Naive thymus-derived CD4-positive, alpha-beta T cell (primary cell): ENCODE results near the gene CBR1. TPM values are rescaled to one million over a fixed set of nuclear protein-coding genes. Genes with fewer than 3 reads are reported as not detected.
A peak's percentile ranks its signal among the peaks of the same experiment; 100 is the strongest.

ENCODE experiments used
- ATAC-seq: fragments of 150-1000 bp; cut with Tn5 transposase; 2 replicates; pipeline ENCODE4 v1.10.0; 2021; ENCODE audit warnings: mild to moderate bottlenecking, moderate library complexity
- CTCF ChIA-PET: fragments of 350-600 bp; sonication (Branson Sonifier 250); formaldehyde crosslinking; loops from one replicate; lab custom pipeline; 2021; ENCODE audit warnings: antibody characterized with exemption; lab: Charles Lee
- POLR2A ChIA-PET: fragments of 350-600 bp; sonication (Branson Sonifier 250); formaldehyde crosslinking; loops from one replicate; lab custom pipeline; 2021; ENCODE audit warnings: antibody characterized with exemption, inconsistent platforms; lab: Charles Lee
- DNase-seq, 9 donors: peaks; one replicate each; pipeline versions ENCODE4 v3.0.0 to v3.0.0-alpha.2; 2020 to 2022; ENCODE audit warnings: mixed read lengths in 1 of 9
- H3K27ac ChIP-seq: one replicate; pipeline ENCODE4 v1.7.0; 2013; ENCODE audit warnings: mild to moderate bottlenecking, low read depth, low read length, moderate library complexity
- H3K27me3 ChIP-seq, 2 donors: one replicate each; pipeline ENCODE4 v1.7.0; 2013; ENCODE audit warnings: low read length in 2 of 2, mild to moderate bottlenecking in 2 of 2, moderate library complexity in 2 of 2; ENCODE audit not compliant: control insufficient read depth in 2 of 2, insufficient read depth in 2 of 2
- H3K36me3 ChIP-seq, 3 experiments: 1 replicate in 2 of 3; 2 replicates in 1 of 3; pipeline ENCODE4 v1.7.0; 2013; ENCODE audit warnings: low read length in 3 of 3, mild to moderate bottlenecking in 3 of 3, moderate library complexity in 1 of 3; ENCODE audit not compliant: insufficient read depth in 3 of 3, control insufficient read depth in 2 of 3
- H3K4me1 ChIP-seq, 2 donors: one replicate each; pipeline ENCODE4 v1.7.0; 2013; ENCODE audit warnings: low read length in 2 of 2, mild to moderate bottlenecking in 2 of 2, moderate library complexity in 1 of 2; ENCODE audit not compliant: control insufficient read depth in 2 of 2, insufficient read depth in 2 of 2
- H3K4me3 ChIP-seq: 2 replicates; pipeline ENCODE4 v1.7.0; 2013; ENCODE audit warnings: mild to moderate bottlenecking, low read length
- H3K9me3 ChIP-seq, 3 experiments: 1 replicate in 2 of 3; 2 replicates in 1 of 3; pipeline ENCODE4 v1.7.0; 2013; ENCODE audit warnings: low read length in 3 of 3; ENCODE audit not compliant: control insufficient read depth in 2 of 3
- H3K27ac Mint-ChIP-seq, 9 donors: one replicate each; pipeline ENCODE4 v1.8.0; 2020 to 2022; ENCODE audit warnings: mixed read lengths in 9 of 9, mild to moderate bottlenecking in 8 of 9, moderate library complexity in 5 of 9, inconsistent platforms in 2 of 9
- H3K27me3 Mint-ChIP-seq, 5 donors: one replicate each; pipeline ENCODE4 v1.8.0; 2021 to 2022; ENCODE audit warnings: mixed read lengths in 5 of 5, mild to moderate bottlenecking in 1 of 5
- H3K36me3 Mint-ChIP-seq, 5 donors: one replicate each; pipeline ENCODE4 v1.8.0; 2020 to 2022; ENCODE audit warnings: mixed read lengths in 5 of 5, mild to moderate bottlenecking in 3 of 5, inconsistent platforms in 1 of 5
- H3K4me1 Mint-ChIP-seq, 7 donors: one replicate each; pipeline ENCODE4 v1.8.0; 2020 to 2022; ENCODE audit warnings: mixed read lengths in 7 of 7, mild to moderate bottlenecking in 3 of 7, inconsistent platforms in 1 of 7
- H3K4me3 Mint-ChIP-seq, 10 donors: one replicate each; pipeline ENCODE4 v1.8.0; 2020 to 2022; ENCODE audit warnings: mild to moderate bottlenecking in 10 of 10, mixed read lengths in 10 of 10, moderate library complexity in 6 of 10, inconsistent platforms in 2 of 10
- H3K9me3 Mint-ChIP-seq, 11 donors: one replicate each; pipeline ENCODE4 v1.8.0; 2020 to 2022; ENCODE audit warnings: mixed read lengths in 11 of 11, mild to moderate bottlenecking in 4 of 11, inconsistent platforms in 1 of 11, moderate library complexity in 1 of 11
- intact Hi-C, 2 donors: fragments of 100-400 bp; cut with micrococcal nuclease; formaldehyde crosslinking; loops; one replicate each; pipeline ENCODE4 v1.15.1; 2023
- polyA plus RNA-seq, 2 donors: library from polyadenylated mRNA; unstranded; fragments of 300-500 nt; fragmentation: Illumina TruSeq; gene quantifications; one replicate each; pipeline ENCODE4 v1.2.3, GENCODE V29; 2021
- total RNA-seq, 6 experiments: library from RNA in 5 of 6; stranded (reverse) in 5 of 6; gene quantifications; 1 replicate in 5 of 6; 2 replicates in 1 of 6; pipeline ENCODE4 v1.2.3 and lab custom pipeline; 2021 to 2026

The CBR1 gene
- total and polyA plus RNA-seq, 7 experiments from 2014 or later: 6.0 to 59.7 (median 24.1) TPM

DNA sequence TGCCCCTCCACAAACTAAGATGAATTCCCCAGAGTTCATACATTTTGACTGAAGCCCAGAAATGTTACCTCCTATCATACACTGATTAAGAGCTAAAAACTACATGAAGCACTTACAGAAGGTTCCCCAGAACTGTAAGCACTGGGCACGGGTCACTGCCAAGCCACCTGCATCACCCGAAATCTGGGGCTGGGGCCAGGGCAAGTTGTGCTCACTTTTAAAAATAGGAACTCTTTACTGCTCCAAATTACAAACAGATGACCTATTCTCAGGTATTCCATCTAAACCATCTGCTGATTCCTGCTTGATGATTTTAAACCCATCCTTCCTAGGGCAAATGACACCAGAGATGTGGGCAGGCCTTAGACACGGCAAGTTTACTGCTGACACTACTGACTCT is 14.3 kb upstream of the CBR1 start:
- no peak for ATAC-seq
- peaks cover 19 to 72% (median 23%) of the 10 kb centered on the region in 3 experiments for H3K36me3 ChIP-seq
- ChIA-PET CTCF (no interaction called here), POLR2A (no interaction called here)
- H3K27ac Mint-ChIP-seq: peak overlapping the region in 1 of 9 donors; percentile 46
- no peaks in the 10 kb centered on the region for H3K9me3 ChIP-seq
- intact Hi-C loops: no loop called here
- H3K27me3 Mint-ChIP-seq: peaks cover 0 to 4% (median 0%) of the 10 kb centered on the region in 5 donors
- H3K9me3 Mint-ChIP-seq: peaks cover 0 to 5% (median 0%) of the 10 kb centered on the region in 11 donors
- H3K4me1 ChIP-seq: no peaks in the 10 kb centered on the region
- no peaks in the 10 kb centered on the region for H3K27me3 ChIP-seq
- H3K27ac ChIP-seq: no peak overlapping the region
- DNase-seq: no peak
- no peak overlapping the region for H3K4me3 Mint-ChIP-seq
- peaks cover 2 to 52% (median 28%) of the 10 kb centered on the region in 5 donors for H3K36me3 Mint-ChIP-seq
- peaks cover 15 to 50% (median 37%) of the 10 kb centered on the region in 7 donors for H3K4me1 Mint-ChIP-seq
- H3K4me3 ChIP-seq: no peak overlapping the region

DNA sequence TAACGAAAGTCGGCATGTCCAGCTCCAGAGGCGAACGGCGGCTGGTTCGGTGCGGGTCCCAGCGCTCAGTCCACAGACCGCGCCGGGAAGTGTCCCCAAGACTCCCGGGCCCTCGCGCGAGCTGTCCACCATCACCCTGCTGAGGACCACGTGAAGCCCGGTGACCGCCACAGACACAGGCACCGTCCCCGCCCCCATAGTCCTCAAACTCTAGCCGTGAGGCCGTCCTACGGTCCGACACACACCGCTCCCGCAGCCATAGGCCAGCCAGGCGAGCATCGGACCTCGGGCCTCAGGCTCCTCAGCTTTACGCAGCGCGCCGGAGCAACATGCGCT is 10.0 kb upstream of the CBR1 start:
- peak overlapping the region; percentile 96 to 98 (median 97) for H3K27ac Mint-ChIP-seq
- H3K4me1 ChIP-seq: no peaks in the 10 kb centered on the region
- H3K9me3 ChIP-seq: no peaks in the 10 kb centered on the region
- H3K27me3 Mint-ChIP-seq: peaks cover 0 to 4% (median 0%) of the 10 kb centered on the region in 5 donors
- CTCF ChIA-PET: interaction anchor here (1.0 to 2.4 kb wide), 3 partner anchors 45 to 82 kb away, joined by 3 to 5 read pairs (median 5); no protein-coding TSS in a partner anchor
- H3K4me1 Mint-ChIP-seq: peaks cover 7 to 43% (median 25%) of the 10 kb centered on the region in 7 donors
- ATAC-seq (no peak), DNase-seq (no peak)
- no peaks in the 10 kb centered on the region for H3K27me3 ChIP-seq
- peak overlapping the region; percentile 88 to 98 (median 96) for H3K4me3 Mint-ChIP-seq
- POLR2A ChIA-PET: interaction anchor here (0.6 to 2.9 kb wide), 11 partner anchors 11 to 1172 kb away, joined by 3 to 43 read pairs (median 3); partner anchors contain the start of gene CBR1
- peaks cover 0 to 6% (median 0%) of the 10 kb centered on the region in 11 donors for H3K9me3 Mint-ChIP-seq
- H3K4me3 ChIP-seq: peak overlapping the region; percentile 80
- peaks cover 13 to 41% (median 14%) of the 10 kb centered on the region in 3 experiments for H3K36me3 ChIP-seq
- intact Hi-C loops: loop anchor here (1.0 to 10.0 kb wide), 12 partner anchors 10 to 1444 kb away; partner anchors contain the start of genes CHAF1B (in 2 of the 2), MORC3 (in 2 of the 2), VPS26C (in 2 of the 2) and CBR3 (in 1 of the 2)
- peak overlapping the region; percentile 89 for H3K27ac ChIP-seq
- peaks cover 0 to 33% (median 19%) of the 10 kb centered on the region in 5 donors for H3K36me3 Mint-ChIP-seq

DNA sequence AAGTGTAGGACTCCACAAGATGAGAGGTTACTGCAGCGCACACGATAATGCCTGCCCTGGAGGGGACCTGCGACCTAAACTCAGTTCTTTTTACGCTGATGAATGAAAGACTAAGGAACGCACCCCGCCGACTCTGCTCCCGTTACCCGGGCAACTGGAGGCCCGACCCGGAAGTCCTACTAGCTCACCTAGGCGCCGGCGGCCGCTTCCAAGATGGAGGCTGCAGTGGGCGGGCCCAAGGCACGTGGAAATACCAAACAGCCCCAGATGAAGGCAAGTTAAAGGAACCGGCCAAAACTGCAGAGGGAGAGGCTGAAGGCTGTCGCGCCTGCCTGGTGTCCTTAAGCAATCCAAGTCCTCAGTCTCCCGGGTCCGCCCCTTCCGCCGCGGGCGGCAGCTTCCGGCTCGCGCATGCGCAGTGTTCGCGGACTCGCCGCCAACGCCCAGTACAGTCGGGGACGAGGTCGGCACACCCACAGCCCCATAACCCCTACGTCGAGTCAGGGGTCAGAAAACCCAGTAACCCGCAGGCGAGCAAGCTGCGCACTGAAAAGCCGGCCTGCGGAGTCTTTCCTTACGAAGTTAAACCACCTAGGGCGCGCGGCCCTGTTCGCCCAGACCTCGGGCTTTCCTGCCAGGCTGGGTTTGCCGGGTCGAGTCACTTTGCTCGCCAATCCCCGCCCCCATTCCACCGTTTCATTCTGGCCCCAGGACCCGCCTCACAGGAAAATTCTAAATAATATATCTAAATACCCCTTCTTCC is 9.5 kb upstream of the CBR1 start, which contains the start of gene SETD4:
SETD4 (minus strand) TSS at position 368 of the 763 bp plus-strand sequence. CDS start 1,638 bp downstream, outside the sequence.
- Mint-ChIP-seq H3K9me3 (peaks cover 0 to 6% (median 0%) of the 10 kb centered on the region in 11 donors), H3K27me3 (peaks cover 0 to 4% (median 0%) of the 10 kb centered on the region in 5 donors), H3K36me3 (peaks cover 0 to 28% (median 15%) of the 10 kb centered on the region in 5 donors), H3K27ac (peak within 1 kb of the TSS; percentile 96 to 98 (median 97)), H3K4me3 (peak within 1 kb of the TSS; percentile 88 to 98 (median 96)), H3K4me1 (peaks cover 2 to 38% (median 24%) of the 10 kb centered on the region in 7 donors)
- Histone ChIP-seq H3K27ac (peak within 1 kb of the TSS; percentile 89), H3K9me3 (no peaks in the 10 kb centered on the region), H3K4me1 (no peaks in the 10 kb centered on the region), H3K4me3 (peak within 1 kb of the TSS; percentile 80), H3K36me3 (peaks cover 7 to 35% (median 12%) of the 10 kb centered on the region in 3 experiments), H3K27me3 (no peaks in the 10 kb centered on the region)
- peak; percentile 91 to 97 (median 94) for DNase-seq
- intact Hi-C loops: loop anchor here (1.0 to 10.0 kb wide), 12 partner anchors 9 to 1445 kb away; partner anchors contain the start of genes CHAF1B (in 2 of the 2), MORC3 (in 2 of the 2), VPS26C (in 2 of the 2) and CBR3 (in 1 of the 2)
- ChIA-PET POLR2A (interaction anchor here (0.6 to 2.9 kb wide), 12 partner anchors 11 to 1173 kb away, joined by 3 to 43 read pairs (median 3); partner anchors contain the start of gene CBR1), CTCF (interaction anchor here (0.6 to 2.4 kb wide), 4 partner anchors 11 to 81 kb away, joined by 3 to 5 read pairs (median 4); no protein-coding TSS in a partner anchor)
- ATAC-seq: peak; percentile 93

DNA sequence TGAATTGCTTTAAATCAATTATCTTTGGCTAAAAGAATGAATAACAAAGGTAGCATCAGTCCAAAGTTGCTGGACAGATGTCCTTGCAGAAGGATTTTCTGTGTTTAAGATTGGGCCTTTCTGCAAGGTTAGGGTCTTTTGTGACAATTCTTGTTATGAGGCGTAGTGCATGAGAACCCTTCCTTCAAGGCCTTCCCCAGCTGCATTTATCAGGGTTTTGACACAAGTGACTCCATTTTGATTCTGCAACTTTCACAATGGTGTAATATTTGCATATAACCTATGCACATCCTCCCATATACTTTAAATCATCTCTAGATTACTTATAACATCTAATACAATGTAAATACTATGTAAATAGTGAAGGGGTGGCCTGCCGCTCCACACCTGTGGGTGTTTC is 8.4 kb upstream of the CBR1 start:
- ChIA-PET CTCF (no interaction called here), POLR2A (interaction anchor here (0.9 to 2.9 kb wide), 2 partner anchors 9 to 17 kb away, joined by 3 to 17 read pairs; no protein-coding TSS in a partner anchor)
- DNase-seq: no peak
- intact Hi-C loops: loop anchor here (2.0 to 10.0 kb wide), 4 partner anchors 73 to 1203 kb away; partner anchors contain the start of genes CHAF1B (in 2 of the 2), VPS26C (in 2 of the 2), CBR3 (in 1 of the 2) and MORC3 (in 1 of the 2)
- Histone ChIP-seq H3K27me3 (no peaks in the 10 kb centered on the region), H3K4me3 (no peak overlapping the region), H3K27ac (no peak overlapping the region), H3K4me1 (no peaks in the 10 kb centered on the region), H3K36me3 (peaks cover 0 to 24% (median under 1%) of the 10 kb centered on the region in 3 experiments), H3K9me3 (no peaks in the 10 kb centered on the region)
- Mint-ChIP-seq H3K27ac (peak overlapping the region in 3 of 9 donors; percentile 45 to 97 (median 48)), H3K9me3 (peaks cover 0 to 6% (median 0%) of the 10 kb centered on the region in 11 donors), H3K27me3 (peaks cover 0 to 4% (median 0%) of the 10 kb centered on the region in 5 donors), H3K4me1 (peaks cover 0 to 35% (median 21%) of the 10 kb centered on the region in 7 donors), H3K4me3 (peak overlapping the region in 5 of 10 donors; percentile 55 to 98 (median 96)), H3K36me3 (peaks cover 0 to 17% (median 12%) of the 10 kb centered on the region in 5 donors)
- ATAC-seq: no peak

DNA sequence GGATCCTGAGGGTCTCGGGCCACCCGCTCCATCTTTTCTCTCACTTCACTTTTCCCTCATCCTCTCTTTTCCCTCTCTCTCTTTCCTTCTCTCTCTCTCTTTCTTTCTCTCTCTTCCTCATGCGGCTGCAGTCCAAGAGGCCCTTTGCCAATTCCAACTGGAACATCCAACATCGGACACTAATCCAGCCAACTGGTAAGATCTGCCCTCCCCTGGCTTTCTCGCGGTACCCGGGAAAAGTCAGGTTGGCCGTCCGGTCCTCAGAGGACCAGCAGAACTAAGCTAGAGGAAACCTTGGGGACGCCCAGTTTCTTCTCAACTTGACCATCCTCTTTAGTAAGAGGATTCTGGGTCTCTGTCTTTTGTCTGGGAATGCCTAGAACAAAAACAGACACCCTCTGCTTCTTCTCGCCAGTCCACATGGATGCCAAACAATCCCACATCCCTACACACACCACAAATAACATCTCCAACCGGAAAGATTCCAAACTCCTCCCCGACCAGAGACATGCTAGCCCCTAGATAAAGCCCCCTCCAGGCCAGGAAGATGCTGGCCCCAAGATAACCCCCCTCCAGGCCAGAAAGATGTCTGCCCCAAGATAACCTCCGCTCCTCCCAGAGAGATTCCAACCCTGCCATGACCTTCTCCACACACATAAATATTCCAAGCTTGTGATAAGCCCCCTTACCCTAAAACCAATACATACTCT is 6.3 kb upstream of the CBR1 start:
- intact Hi-C loops: loop anchor here (10.0 kb wide), 1 partner anchor 1201 kb away; the partner anchor contains the start of gene VPS26C (in 2 of the 2)
- Mint-ChIP-seq H3K4me3 (no peak overlapping the region), H3K36me3 (peaks cover 0 to 5% (median 3%) of the 10 kb centered on the region in 5 donors), H3K4me1 (peaks cover 0 to 25% (median 10%) of the 10 kb centered on the region in 7 donors), H3K9me3 (peaks cover 0 to 6% (median 0%) of the 10 kb centered on the region in 11 donors), H3K27me3 (peaks cover 0 to 4% (median 0%) of the 10 kb centered on the region in 5 donors), H3K27ac (peak overlapping the region in 3 of 9 donors; percentile 7 to 40 (median 28))
- H3K9me3 ChIP-seq: no peaks in the 10 kb centered on the region
- peaks cover 0 to 7% (median 0%) of the 10 kb centered on the region in 3 experiments for H3K36me3 ChIP-seq
- no peak overlapping the region for H3K4me3 ChIP-seq
- POLR2A ChIA-PET: interaction anchor here (0.8 to 1.0 kb wide), 2 partner anchors 11 to 131 kb away, joined by 3 read pairs; no protein-coding TSS in a partner anchor
- ATAC-seq: no peak
- CTCF ChIA-PET: interaction anchor here (0.7 kb wide), 2 partner anchors 119 to 254 kb away, joined by 3 read pairs; no protein-coding TSS in a partner anchor
- H3K4me1 ChIP-seq: no peaks in the 10 kb centered on the region
- no peaks in the 10 kb centered on the region for H3K27me3 ChIP-seq
- no peak overlapping the region for H3K27ac ChIP-seq
- no peak for DNase-seq
